Lower leg skin (tissue), 4 donors: ENCODE measurements around the gene NEO1. TPM values are rescaled to one million over a fixed set of nuclear protein-coding genes. Genes with fewer than 3 reads are reported as not detected.

ENCODE experiments used
- DNase-seq, 2 donors: peaks; one replicate each; pipeline ENCODE4 v3.0.0-alpha.2; 2019; ENCODE audit warnings: low spot score in 2 of 2
- H3K4me3 ChIP-seq: fragments of 200-600 bp; sonication (generic); 2 replicates; pipeline ENCODE4 v1.5.1; 2017; ENCODE audit warnings: mild to moderate bottlenecking, low read depth; ENCODE audit not compliant: poor library complexity, severe bottlenecking
- CTCF ChIP-seq, 3 donors: fragments of 450-650 bp; IDR thresholded peaks; one replicate each; pipeline ENCODE4 v1.5.1; 2016; ENCODE audit warnings: antibody characterized with exemption in 3 of 3, mild to moderate bottlenecking in 3 of 3, moderate library complexity in 2 of 3
- POLR2A ChIP-seq, 2 donors: fragments of 450-650 bp; IDR thresholded peaks; one replicate each; pipeline ENCODE4 v1.6.1; 2016 to 2017; ENCODE audit warnings: antibody characterized with exemption in 2 of 2, mild to moderate bottlenecking in 1 of 2, moderate library complexity in 1 of 2
- WGBS, 2 donors: methylation state at CpG; one replicate each; pipeline ENCODE4 v1.1.5; 2018; 5-methylcytosine and 5-hydroxymethylcytosine counted together
- intact Hi-C: fragments of 100-400 bp; cut with DNase I; formaldehyde crosslinking; loops from one replicate; pipeline ENCODE4 v1.15.0; 2023; ENCODE audit warnings: low total_unique reads
- total RNA-seq, 4 donors: library from RNA; depleted of rRNA; stranded (reverse); fragments of >200 nt; gene quantifications; one replicate each; pipeline ENCODE4 v1.1.0, GENCODE V29; 2016

The NEO1 gene
- total RNA-seq: 100 to 1,000 TPM in 1 of 4 donors, 10 to 100 TPM in 3; 60.0 to 102 (median 80.9) TPM

- H3K4me3 ChIP-seq: peak within 1 kb of the TSS; percentile 84
- intact Hi-C loops: loop anchor here (5.0 kb wide), 1 partner anchor 1805 kb away; no protein-coding TSS in a partner anchor
- TF ChIP-seq POLR2A (IDR thresholded peaks at IDR 0.05) (no peak), CTCF (IDR thresholded peaks at IDR 0.05) (no peak)
These were observed at the start of gene NEO1 for GRCh38 chr15:73051807-73052652. NEO1 (plus strand) TSS chr15:73052463; CDS start chr15:73052676, 213 bp downstream.

GRCh38 chr15:73004462-73004861 lies 47.8 kb upstream of the NEO1 start:
- no peak for DNase-seq
- intact Hi-C loops: no loop called here
- 81 to 87% methylated on average over 5 of the region's 5 CpGs for WGBS, 2 donors
- TF ChIP-seq CTCF (IDR thresholded peaks at IDR 0.05) (no peak), POLR2A (IDR thresholded peaks at IDR 0.05) (no peak)
- H3K4me3 ChIP-seq: no peak overlapping the region

More at GRCh38 chr15:73051807-73052652, at the start of gene NEO1:
- peak; percentile 76 to 95 for DNase-seq
- 0% methylated on average over 10 of the region's 108 CpGs; no CpG with 5 or more reads in 1 of the 2 donors for WGBS, 2 donors

GRCh38 chr15:73005032-73005431 lies 47.2 kb upstream of the NEO1 start:
- DNase-seq: no peak
- intact Hi-C loops: no loop called here
- H3K4me3 ChIP-seq: no peak overlapping the region
- WGBS, 2 donors: 78 to 81% methylated on average over 2 of the region's 2 CpGs
- no peak for TF ChIP-seq POLR2A (IDR thresholded peaks at IDR 0.05)
- TF ChIP-seq CTCF (IDR thresholded peaks at IDR 0.05): no peak

GRCh38 chr15:73005446-73005845 lies 46.8 kb upstream of the NEO1 start:
- intact Hi-C loops: no loop called here
- no peak overlapping the region for H3K4me3 ChIP-seq
- 54 to 62% methylated on average over 2 of the region's 2 CpGs for WGBS, 2 donors
- TF ChIP-seq CTCF (IDR thresholded peaks at IDR 0.05): no peak
- TF ChIP-seq POLR2A (IDR thresholded peaks at IDR 0.05): no peak
- DNase-seq: no peak

- WGBS, 2 donors: 79 to 85% methylated on average over 1 of the region's 1 CpG
- intact Hi-C loops: no loop called here
- H3K4me3 ChIP-seq: no peak overlapping the region
- no peak for DNase-seq
- TF ChIP-seq CTCF (IDR thresholded peaks at IDR 0.05) (no peak), POLR2A (IDR thresholded peaks at IDR 0.05) (no peak)
These were observed 45.7 kb upstream of the NEO1 start for GRCh38 chr15:73006523-73006922.
